ENCODE results near the gene DNAH6.

Gene DNAH6

DNA sequence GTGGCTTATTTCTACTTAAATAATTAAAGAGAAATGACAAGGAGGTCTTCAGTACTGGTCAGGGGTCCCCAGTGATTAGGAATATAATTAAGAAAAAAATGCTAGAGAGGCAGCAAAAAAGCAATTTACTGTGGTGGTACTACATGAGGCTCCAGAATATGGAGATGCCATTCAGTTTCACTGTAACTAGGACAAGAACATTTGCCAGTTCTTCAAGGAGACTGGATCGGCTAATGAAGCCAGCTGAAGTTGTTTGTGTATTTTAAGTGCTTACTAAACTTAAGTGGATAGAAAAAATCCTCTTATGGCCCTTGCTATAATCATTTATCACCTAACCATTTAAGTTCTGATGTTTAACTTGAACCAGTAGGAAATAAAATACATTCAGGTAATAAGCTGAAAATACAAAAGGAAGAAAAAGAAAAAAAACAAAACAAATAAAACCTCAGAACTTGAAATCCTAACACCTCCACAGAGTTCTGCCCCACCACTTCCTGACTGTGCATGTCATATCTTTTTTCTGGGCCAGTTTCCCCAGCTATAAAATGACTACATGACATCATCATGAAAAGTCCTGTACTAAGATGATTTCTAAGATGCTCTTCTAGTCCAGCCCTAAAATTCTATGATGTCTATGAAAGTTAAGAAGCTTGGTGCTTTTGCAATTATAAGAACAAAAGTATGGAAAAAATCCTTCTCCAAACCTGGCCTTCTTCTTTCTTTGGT is 266.6 kb downstream of the DNAH6 start:
- ATAC-seq: no peak
- TF ChIP-seq ZNF565 (CRISPR knock-in tag; conservative IDR thresholded peaks at IDR 0.05; ENCODE audit: low read depth) (no peak), RARB (CRISPR knock-in tag; IDR thresholded peaks at IDR 0.05) (no peak), OSR1 (CRISPR knock-in tag; IDR thresholded peaks at IDR 0.05) (no peak), ZNF8 (CRISPR knock-in tag; IDR thresholded peaks at IDR 0.05) (no peak), ZFP30 (CRISPR knock-in tag; IDR thresholded peaks at IDR 0.05) (no peak), SNAI2 (CRISPR knock-in tag; IDR thresholded peaks at IDR 0.05) (no peak), ZC3H10 (CRISPR knock-in tag; IDR thresholded peaks at IDR 0.05) (no peak), GLIS3 (CRISPR knock-in tag; IDR thresholded peaks at IDR 0.05) (no peak), ISL1 (CRISPR knock-in tag; IDR thresholded peaks at IDR 0.05) (no peak)
- TF ChIP-seq, protein P1, sequence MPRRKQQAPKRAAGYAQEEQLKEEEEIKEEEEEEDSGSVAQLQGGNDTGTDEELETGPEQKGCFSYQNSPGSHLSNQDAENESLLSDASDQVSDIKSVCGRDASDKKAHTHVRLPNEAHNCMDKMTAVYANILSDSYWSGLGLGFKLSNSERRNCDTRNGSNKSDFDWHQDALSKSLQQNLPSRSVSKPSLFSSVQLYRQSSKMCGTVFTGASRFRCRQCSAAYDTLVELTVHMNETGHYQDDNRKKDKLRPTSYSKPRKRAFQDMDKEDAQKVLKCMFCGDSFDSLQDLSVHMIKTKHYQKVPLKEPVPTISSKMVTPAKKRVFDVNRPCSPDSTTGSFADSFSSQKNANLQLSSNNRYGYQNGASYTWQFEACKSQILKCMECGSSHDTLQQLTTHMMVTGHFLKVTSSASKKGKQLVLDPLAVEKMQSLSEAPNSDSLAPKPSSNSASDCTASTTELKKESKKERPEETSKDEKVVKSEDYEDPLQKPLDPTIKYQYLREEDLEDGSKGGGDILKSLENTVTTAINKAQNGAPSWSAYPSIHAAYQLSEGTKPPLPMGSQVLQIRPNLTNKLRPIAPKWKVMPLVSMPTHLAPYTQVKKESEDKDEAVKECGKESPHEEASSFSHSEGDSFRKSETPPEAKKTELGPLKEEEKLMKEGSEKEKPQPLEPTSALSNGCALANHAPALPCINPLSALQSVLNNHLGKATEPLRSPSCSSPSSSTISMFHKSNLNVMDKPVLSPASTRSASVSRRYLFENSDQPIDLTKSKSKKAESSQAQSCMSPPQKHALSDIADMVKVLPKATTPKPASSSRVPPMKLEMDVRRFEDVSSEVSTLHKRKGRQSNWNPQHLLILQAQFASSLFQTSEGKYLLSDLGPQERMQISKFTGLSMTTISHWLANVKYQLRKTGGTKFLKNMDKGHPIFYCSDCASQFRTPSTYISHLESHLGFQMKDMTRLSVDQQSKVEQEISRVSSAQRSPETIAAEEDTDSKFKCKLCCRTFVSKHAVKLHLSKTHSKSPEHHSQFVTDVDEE (CRISPR knock-in tag; IDR thresholded peaks at IDR 0.05): no peak

DNA sequence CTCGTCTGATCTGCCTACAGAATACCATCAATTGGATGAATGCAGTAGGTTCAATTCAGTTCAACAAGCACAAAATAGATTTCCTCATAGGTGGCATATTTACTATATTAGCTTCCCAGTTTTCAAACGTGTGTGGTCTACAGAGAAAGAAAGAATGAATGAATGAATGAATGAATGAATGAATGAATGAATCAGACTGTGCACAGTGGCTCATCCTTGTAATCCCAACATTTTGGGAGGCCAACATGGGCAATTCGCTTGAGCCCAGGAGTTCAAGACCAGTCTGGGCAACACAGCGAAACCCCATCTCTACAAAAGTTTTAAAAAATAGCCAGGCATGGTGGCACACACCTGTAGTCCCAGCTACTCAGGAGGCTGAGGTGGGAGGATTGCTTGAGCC is 269.7 kb downstream of the DNAH6 start:
- ATAC-seq: no peak
- TF ChIP-seq, protein P2, sequence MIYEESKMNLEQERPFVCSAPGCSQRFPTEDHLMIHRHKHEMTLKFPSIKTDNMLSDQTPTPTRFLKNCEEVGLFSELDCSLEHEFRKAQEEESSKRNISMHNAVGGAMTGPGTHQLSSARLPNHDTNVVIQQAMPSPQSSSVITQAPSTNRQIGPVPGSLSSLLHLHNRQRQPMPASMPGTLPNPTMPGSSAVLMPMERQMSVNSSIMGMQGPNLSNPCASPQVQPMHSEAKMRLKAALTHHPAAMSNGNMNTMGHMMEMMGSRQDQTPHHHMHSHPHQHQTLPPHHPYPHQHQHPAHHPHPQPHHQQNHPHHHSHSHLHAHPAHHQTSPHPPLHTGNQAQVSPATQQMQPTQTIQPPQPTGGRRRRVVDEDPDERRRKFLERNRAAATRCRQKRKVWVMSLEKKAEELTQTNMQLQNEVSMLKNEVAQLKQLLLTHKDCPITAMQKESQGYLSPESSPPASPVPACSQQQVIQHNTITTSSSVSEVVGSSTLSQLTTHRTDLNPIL (CRISPR knock-in tag; IDR thresholded peaks at IDR 0.05; ENCODE audit: low read depth): no peak
- TF ChIP-seq ZFP3 (CRISPR knock-in tag; IDR thresholded peaks at IDR 0.05) (no peak), ZNF565 (CRISPR knock-in tag; conservative IDR thresholded peaks at IDR 0.05; ENCODE audit: low read depth) (no peak), ESRRG (CRISPR knock-in tag; IDR thresholded peaks at IDR 0.05) (no peak), ZFP30 (CRISPR knock-in tag; IDR thresholded peaks at IDR 0.05) (no peak), PPARA (CRISPR knock-in tag; IDR thresholded peaks at IDR 0.05; ENCODE audit: borderline replicate concordance) (no peak), ZNF70 (CRISPR knock-in tag; IDR thresholded peaks at IDR 0.05) (no peak), ZC3H10 (CRISPR knock-in tag; IDR thresholded peaks at IDR 0.05) (no peak), ARNTL (CRISPR knock-in tag; IDR thresholded peaks at IDR 0.05; ENCODE audit: borderline replicate concordance, low read depth) (no peak), TCF4 (CRISPR knock-in tag; IDR thresholded peaks at IDR 0.05; ENCODE audit: borderline replicate concordance) (no peak), TOX (CRISPR knock-in tag; IDR thresholded peaks at IDR 0.05; ENCODE audit: borderline replicate concordance) (no peak), ZNF8 (CRISPR knock-in tag; IDR thresholded peaks at IDR 0.05) (no peak), OSR1 (CRISPR knock-in tag; IDR thresholded peaks at IDR 0.05) (no peak)
- TF ChIP-seq, protein P1 (CRISPR knock-in tag; IDR thresholded peaks at IDR 0.05): no peak
- TF ChIP-seq, protein P3, sequence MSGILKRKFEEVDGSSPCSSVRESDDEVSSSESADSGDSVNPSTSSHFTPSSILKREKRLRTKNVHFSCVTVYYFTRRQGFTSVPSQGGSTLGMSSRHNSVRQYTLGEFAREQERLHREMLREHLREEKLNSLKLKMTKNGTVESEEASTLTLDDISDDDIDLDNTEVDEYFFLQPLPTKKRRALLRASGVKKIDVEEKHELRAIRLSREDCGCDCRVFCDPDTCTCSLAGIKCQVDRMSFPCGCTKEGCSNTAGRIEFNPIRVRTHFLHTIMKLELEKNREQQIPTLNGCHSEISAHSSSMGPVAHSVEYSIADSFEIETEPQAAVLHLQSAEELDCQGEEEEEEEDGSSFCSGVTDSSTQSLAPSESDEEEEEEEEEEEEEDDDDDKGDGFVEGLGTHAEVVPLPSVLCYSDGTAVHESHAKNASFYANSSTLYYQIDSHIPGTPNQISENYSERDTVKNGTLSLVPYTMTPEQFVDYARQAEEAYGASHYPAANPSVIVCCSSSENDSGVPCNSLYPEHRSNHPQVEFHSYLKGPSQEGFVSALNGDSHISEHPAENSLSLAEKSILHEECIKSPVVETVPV (CRISPR knock-in tag; IDR thresholded peaks at IDR 0.05): no peak
- TF ChIP-seq, protein P4, sequence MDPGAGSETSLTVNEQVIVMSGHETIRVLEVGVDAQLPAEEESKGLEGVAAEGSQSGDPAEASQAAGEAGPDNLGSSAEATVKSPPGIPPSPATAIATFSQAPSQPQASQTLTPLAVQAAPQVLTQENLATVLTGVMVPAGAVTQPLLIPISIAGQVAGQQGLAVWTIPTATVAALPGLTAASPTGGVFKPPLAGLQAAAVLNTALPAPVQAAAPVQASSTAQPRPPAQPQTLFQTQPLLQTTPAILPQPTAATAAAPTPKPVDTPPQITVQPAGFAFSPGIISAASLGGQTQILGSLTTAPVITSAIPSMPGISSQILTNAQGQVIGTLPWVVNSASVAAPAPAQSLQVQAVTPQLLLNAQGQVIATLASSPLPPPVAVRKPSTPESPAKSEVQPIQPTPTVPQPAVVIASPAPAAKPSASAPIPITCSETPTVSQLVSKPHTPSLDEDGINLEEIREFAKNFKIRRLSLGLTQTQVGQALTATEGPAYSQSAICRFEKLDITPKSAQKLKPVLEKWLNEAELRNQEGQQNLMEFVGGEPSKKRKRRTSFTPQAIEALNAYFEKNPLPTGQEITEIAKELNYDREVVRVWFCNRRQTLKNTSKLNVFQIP (CRISPR knock-in tag; IDR thresholded peaks at IDR 0.05; ENCODE audit: borderline replicate concordance, low read depth): no peak

Measured in SK-N-SH treated with all-trans-retinoic acid at 6 μM for 48 hours (cell line).